WTC11 (cell line): ENCODE results near the gene ADGRL3. TPM values are rescaled to one million over a fixed set of nuclear protein-coding genes. Genes with fewer than 3 reads are reported as not detected.

Experiments used
- ATAC-seq: fragments of 200-7000 bp; cut with Tn5 transposase; 2 replicates; pipeline ENCODE4 v1.10.0; 2021; ENCODE audit warnings: mild to moderate bottlenecking, moderate library complexity
- CTCF ChIA-PET: fragments of 300-600 bp; sonication (Branson Sonifier 250); formaldehyde crosslinking; loops from one replicate; lab custom pipeline; 2021; ENCODE audit warnings: antibody characterized with exemption; lab: Charles Lee
- POLR2A ChIA-PET: fragments of 350-600 bp; sonication (Branson Sonifier 250); formaldehyde crosslinking; loops from one replicate; lab custom pipeline; 2021; ENCODE audit warnings: antibody characterized with exemption; lab: Charles Lee
- DNase-seq: peaks from one replicate; pipeline ENCODE4 v3.0.0; 2021; ENCODE audit warnings: low spot score
- H3K27ac Mint-ChIP-seq: 2 replicates; pipeline ENCODE4 v1.8.0; 2021; ENCODE audit warnings: mixed read lengths
- H3K27me3 Mint-ChIP-seq: 2 replicates; pipeline ENCODE4 v1.8.0; 2021; ENCODE audit warnings: low read depth, mild to moderate bottlenecking, moderate library complexity, mixed read lengths
- H3K36me3 Mint-ChIP-seq: 2 replicates; pipeline ENCODE4 v1.8.0; 2021; ENCODE audit warnings: mixed read lengths
- H3K4me1 Mint-ChIP-seq: 2 replicates; pipeline ENCODE4 v1.8.0; 2022; ENCODE audit warnings: mixed read lengths
- H3K4me3 Mint-ChIP-seq: 2 replicates; pipeline ENCODE4 v1.8.0; 2021; ENCODE audit warnings: mild to moderate bottlenecking, moderate library complexity, mixed read lengths
- H3K9me3 Mint-ChIP-seq: 2 replicates; pipeline ENCODE4 v1.8.0; 2021; ENCODE audit warnings: mixed read lengths
- ATF1 ChIP-seq: sonication (generic); formaldehyde crosslinking; IDR thresholded peaks from 2 replicates; pipeline ENCODE4 v1.8.1; 2023; ENCODE audit warnings: mild to moderate bottlenecking, moderate library complexity, missing genetic modification reagents
- ATF3 ChIP-seq: sonication (generic); formaldehyde crosslinking; conservative IDR thresholded peaks from 2 replicates; pipeline ENCODE4 v1.8.1; 2022; ENCODE audit warnings: mild to moderate bottlenecking, missing genetic modification reagents
- ATF6 ChIP-seq: sonication (generic); formaldehyde crosslinking; IDR thresholded peaks from 2 replicates; pipeline ENCODE4 v1.8.1; 2023; ENCODE audit warnings: mild to moderate bottlenecking, missing genetic modification reagents
- CREB1 ChIP-seq: sonication (generic); formaldehyde crosslinking; IDR thresholded peaks from 2 replicates; pipeline ENCODE4 v1.8.0; 2023; ENCODE audit warnings: mild to moderate bottlenecking, missing genetic modification reagents
- CREM ChIP-seq: sonication (generic); formaldehyde crosslinking; IDR thresholded peaks from 2 replicates; pipeline ENCODE4 v1.8.1; 2022; ENCODE audit warnings: mild to moderate bottlenecking, missing genetic modification reagents, moderate library complexity
- E2F1 ChIP-seq: sonication (generic); formaldehyde crosslinking; IDR thresholded peaks from 2 replicates; pipeline ENCODE4 v1.8.0; 2022; ENCODE audit warnings: mild to moderate bottlenecking, missing genetic modification reagents
- ELF4 ChIP-seq: sonication (generic); formaldehyde crosslinking; IDR thresholded peaks from 2 replicates; pipeline ENCODE4 v1.8.1; 2022; ENCODE audit warnings: low read depth, mild to moderate bottlenecking, moderate library complexity, missing genetic modification reagents
- FOXJ3 ChIP-seq: sonication (generic); formaldehyde crosslinking; IDR thresholded peaks from 2 replicates; pipeline ENCODE4 v1.9.0; 2021; ENCODE audit warnings: missing genetic modification reagents, mild to moderate bottlenecking, borderline replicate concordance
- GABPB1 ChIP-seq: sonication (generic); formaldehyde crosslinking; IDR thresholded peaks from 2 replicates; pipeline ENCODE4 v1.8.1; 2023; ENCODE audit warnings: mild to moderate bottlenecking, missing genetic modification reagents
- GTF2I ChIP-seq: fragments of 250-450 bp; sonication (Bioruptor Pico); conservative IDR thresholded peaks from 2 replicates; pipeline ENCODE4 v1.4.0; 2021; ENCODE audit warnings: mild to moderate bottlenecking
- NR3C1 ChIP-seq: sonication (generic); formaldehyde crosslinking; conservative IDR thresholded peaks from 2 replicates; pipeline ENCODE4 v1.8.1; 2023; ENCODE audit warnings: low read depth, mild to moderate bottlenecking, missing genetic modification reagents
- RORB ChIP-seq: fragments of 250-450 bp; sonication (Bioruptor Pico); IDR thresholded peaks from 2 replicates; pipeline ENCODE4 v1.9.0; 2021; ENCODE audit warnings: mild to moderate bottlenecking
- TEAD4 ChIP-seq: sonication (generic); formaldehyde crosslinking; IDR thresholded peaks from 2 replicates; pipeline ENCODE4 v1.8.0; 2022; ENCODE audit warnings: mild to moderate bottlenecking, missing genetic modification reagents
- USF1 ChIP-seq: sonication (generic); formaldehyde crosslinking; IDR thresholded peaks from 2 replicates; pipeline ENCODE4 v1.8.0; 2022; ENCODE audit warnings: mild to moderate bottlenecking, missing genetic modification reagents
- ZNF121 ChIP-seq: sonication (generic); formaldehyde crosslinking; IDR thresholded peaks from 2 replicates; pipeline ENCODE4 v1.8.0; 2023; ENCODE audit warnings: missing genetic modification reagents
- ZNF138 ChIP-seq: sonication (generic); formaldehyde crosslinking; conservative IDR thresholded peaks from 2 replicates; pipeline ENCODE4 v1.8.1; 2022; ENCODE audit warnings: mild to moderate bottlenecking, moderate library complexity, missing genetic modification reagents
- ZNF396 ChIP-seq: fragments of 250-450 bp; sonication (Bioruptor Pico); IDR thresholded peaks from 2 replicates; pipeline ENCODE4 v1.8.0; 2021; ENCODE audit warnings: mild to moderate bottlenecking, moderate library complexity, borderline replicate concordance
- ZNF425 ChIP-seq: fragments of 250-450 bp; sonication (Bioruptor Pico); conservative IDR thresholded peaks from 2 replicates; pipeline ENCODE4 v1.9.0; 2021; ENCODE audit warnings: mild to moderate bottlenecking
- ZNF532 ChIP-seq: fragments of 250-450 bp; sonication (Bioruptor Pico); IDR thresholded peaks from 2 replicates; pipeline ENCODE4 v1.9.0; 2021; ENCODE audit warnings: mild to moderate bottlenecking, borderline replicate concordance
- total RNA-seq: library from RNA; stranded (reverse); gene quantifications from 3 replicates; pipeline ENCODE4 v1.2.3, GENCODE V29; 2021

The ADGRL3 gene
- total RNA-seq, 1 experiment from 2014 or later, result 8.7 TPM

- peaks cover 14% of the 10 kb centered on the region for H3K9me3 Mint-ChIP-seq
- ChIA-PET POLR2A (no interaction called here), CTCF (no interaction called here)
- DNase-seq (no peak), ATAC-seq (no peak)
- no peaks in the 10 kb centered on the region for H3K27me3 Mint-ChIP-seq
- peaks cover 4% of the 10 kb centered on the region for H3K4me1 Mint-ChIP-seq
- peaks cover 3% of the 10 kb centered on the region; the same call in 1 of the 2 replicates for H3K36me3 Mint-ChIP-seq
- no peak overlapping the region for H3K4me3 Mint-ChIP-seq
- TF ChIP-seq ZNF396 (CRISPR knock-in tag) (no peak), RORB (CRISPR knock-in tag) (no peak), ATF6 (CRISPR knock-in tag) (no peak), GTF2I (CRISPR knock-in tag) (no peak), ATF1 (no peak), CREB1 (CRISPR knock-in tag) (no peak), GABPB1 (no peak), ZNF532 (CRISPR knock-in tag) (no peak), NR3C1 (no peak)
- no peak overlapping the region for H3K27ac Mint-ChIP-seq
Observed at GRCh38 chr4:61350932-61351331, 150.8 kb downstream of the ADGRL3 start.

- H3K27me3 Mint-ChIP-seq, result no peaks in the 10 kb centered on the region; the same call in 1 of the 2 replicates
Observed at GRCh38 chr4:61356696-61357095, 156.6 kb downstream of the ADGRL3 start.

More at GRCh38 chr4:61356696-61357095, 156.6 kb downstream of the ADGRL3 start:
- Mint-ChIP-seq H3K27ac (no peak overlapping the region), H3K4me3 (no peak overlapping the region), H3K9me3 (peaks cover 10% of the 10 kb centered on the region), H3K4me1 (peaks cover 20% of the 10 kb centered on the region), H3K36me3 (peaks cover 5% of the 10 kb centered on the region; the same call in 1 of the 2 replicates)
- TF ChIP-seq ZNF138 (CRISPR knock-in tag) (no peak), FOXJ3 (CRISPR knock-in tag) (no peak), ELF4 (no peak), ATF3 (CRISPR knock-in tag) (no peak), TEAD4 (CRISPR knock-in tag) (no peak), ZNF425 (CRISPR knock-in tag) (no peak), E2F1 (no peak), ZNF121 (CRISPR knock-in tag) (no peak), CREM (no peak), USF1 (CRISPR knock-in tag) (no peak)
- ATAC-seq (no peak), DNase-seq (no peak)
- ChIA-PET CTCF (no interaction called here), POLR2A (no interaction called here)
